GM23338 (cell line): ENCODE measurements around the gene NUPR1.

ENCODE experiments used
- CREB1 ChIP-seq: fragments of 250-450 bp; sonication (Bioruptor Pico); IDR thresholded peaks from 2 replicates; pipeline ENCODE4 v1.5.0; 2020; ENCODE audit warnings: low read depth, mild to moderate bottlenecking, moderate library complexity
- EZH2 ChIP-seq: fragments of 200-600 bp; sonication (generic); IDR thresholded peaks from one replicate; pipeline ENCODE4 v1.8.0; 2017; ENCODE audit warnings: antibody characterized with exemption, mild to moderate bottlenecking, low read depth; ENCODE audit not compliant: unreplicated experiment
- EZH2phosphoT487 ChIP-seq: fragments of 200-600 bp; sonication (generic); IDR thresholded peaks from one replicate; pipeline ENCODE4 v1.8.1; 2018; ENCODE audit warnings: antibody characterized with exemption; ENCODE audit not compliant: unreplicated experiment
- JUNB ChIP-seq: IDR thresholded peaks from one replicate; pipeline ENCODE4 v1.6.1; 2016; ENCODE audit warnings: antibody characterized with exemption; ENCODE audit not compliant: unreplicated experiment
- POLR2AphosphoS5 ChIP-seq: IDR thresholded peaks from 2 replicates; pipeline ENCODE4 v1.6.1; 2016; ENCODE audit warnings: antibody characterized with exemption, low read depth
- STAT1 ChIP-seq: IDR thresholded peaks from one replicate; pipeline ENCODE4 v1.6.1; 2016; ENCODE audit warnings: antibody characterized with exemption; ENCODE audit not compliant: unreplicated experiment
- ZNF331 ChIP-seq: fragments of 250-450 bp; sonication (Bioruptor Pico); IDR thresholded peaks from 2 replicates; pipeline ENCODE4 v1.5.0; 2020; ENCODE audit warnings: low read depth, mild to moderate bottlenecking, moderate library complexity
- TF ChIP-seq, protein P1 (sequence below), 2 experiments: fragments of 200-600 bp in 1 of 2; sonication (generic) in 1 of 2; conservative IDR thresholded peaks; 2 replicates each; pipeline versions ENCODE4 v1.5.1 to v1.6.1; 2016 to 2017; ENCODE audit warnings: antibody characterized with exemption in 2 of 2, low read depth in 2 of 2, mild to moderate bottlenecking in 2 of 2, moderate library complexity in 1 of 2
- TF ChIP-seq, protein P2 (sequence below): IDR thresholded peaks from one replicate; pipeline ENCODE4 v1.6.1; 2018; ENCODE audit warnings: antibody characterized with exemption; ENCODE audit not compliant: unreplicated experiment

DNA sequence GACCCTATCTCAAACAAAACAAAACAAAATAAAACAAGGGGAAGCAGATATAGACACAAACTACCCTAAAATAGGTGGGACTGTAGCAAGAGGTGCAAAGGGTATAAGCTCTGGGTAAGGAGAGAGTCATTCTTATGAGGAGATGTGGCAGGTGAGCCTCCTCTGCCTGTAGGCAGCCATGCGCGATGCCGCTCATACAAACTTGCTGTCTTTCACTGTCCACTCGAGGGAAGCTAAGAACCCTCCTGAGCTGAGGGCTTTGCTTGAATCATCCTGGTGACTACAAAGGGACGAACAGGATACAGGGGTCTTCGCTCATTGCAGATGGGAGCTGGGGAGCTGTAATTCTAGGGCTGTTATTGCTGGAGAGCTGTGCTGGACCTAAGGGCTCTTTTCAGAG is 17.3 kb downstream of the NUPR1 start:
- TF ChIP-seq, protein P1, sequence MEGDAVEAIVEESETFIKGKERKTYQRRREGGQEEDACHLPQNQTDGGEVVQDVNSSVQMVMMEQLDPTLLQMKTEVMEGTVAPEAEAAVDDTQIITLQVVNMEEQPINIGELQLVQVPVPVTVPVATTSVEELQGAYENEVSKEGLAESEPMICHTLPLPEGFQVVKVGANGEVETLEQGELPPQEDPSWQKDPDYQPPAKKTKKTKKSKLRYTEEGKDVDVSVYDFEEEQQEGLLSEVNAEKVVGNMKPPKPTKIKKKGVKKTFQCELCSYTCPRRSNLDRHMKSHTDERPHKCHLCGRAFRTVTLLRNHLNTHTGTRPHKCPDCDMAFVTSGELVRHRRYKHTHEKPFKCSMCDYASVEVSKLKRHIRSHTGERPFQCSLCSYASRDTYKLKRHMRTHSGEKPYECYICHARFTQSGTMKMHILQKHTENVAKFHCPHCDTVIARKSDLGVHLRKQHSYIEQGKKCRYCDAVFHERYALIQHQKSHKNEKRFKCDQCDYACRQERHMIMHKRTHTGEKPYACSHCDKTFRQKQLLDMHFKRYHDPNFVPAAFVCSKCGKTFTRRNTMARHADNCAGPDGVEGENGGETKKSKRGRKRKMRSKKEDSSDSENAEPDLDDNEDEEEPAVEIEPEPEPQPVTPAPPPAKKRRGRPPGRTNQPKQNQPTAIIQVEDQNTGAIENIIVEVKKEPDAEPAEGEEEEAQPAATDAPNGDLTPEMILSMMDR (conservative IDR thresholded peaks at IDR 0.05; ENCODE audit: low read depth in 2 of 2) = no peak
- no peak for TF ChIP-seq JUNB
- TF ChIP-seq, protein P2, sequence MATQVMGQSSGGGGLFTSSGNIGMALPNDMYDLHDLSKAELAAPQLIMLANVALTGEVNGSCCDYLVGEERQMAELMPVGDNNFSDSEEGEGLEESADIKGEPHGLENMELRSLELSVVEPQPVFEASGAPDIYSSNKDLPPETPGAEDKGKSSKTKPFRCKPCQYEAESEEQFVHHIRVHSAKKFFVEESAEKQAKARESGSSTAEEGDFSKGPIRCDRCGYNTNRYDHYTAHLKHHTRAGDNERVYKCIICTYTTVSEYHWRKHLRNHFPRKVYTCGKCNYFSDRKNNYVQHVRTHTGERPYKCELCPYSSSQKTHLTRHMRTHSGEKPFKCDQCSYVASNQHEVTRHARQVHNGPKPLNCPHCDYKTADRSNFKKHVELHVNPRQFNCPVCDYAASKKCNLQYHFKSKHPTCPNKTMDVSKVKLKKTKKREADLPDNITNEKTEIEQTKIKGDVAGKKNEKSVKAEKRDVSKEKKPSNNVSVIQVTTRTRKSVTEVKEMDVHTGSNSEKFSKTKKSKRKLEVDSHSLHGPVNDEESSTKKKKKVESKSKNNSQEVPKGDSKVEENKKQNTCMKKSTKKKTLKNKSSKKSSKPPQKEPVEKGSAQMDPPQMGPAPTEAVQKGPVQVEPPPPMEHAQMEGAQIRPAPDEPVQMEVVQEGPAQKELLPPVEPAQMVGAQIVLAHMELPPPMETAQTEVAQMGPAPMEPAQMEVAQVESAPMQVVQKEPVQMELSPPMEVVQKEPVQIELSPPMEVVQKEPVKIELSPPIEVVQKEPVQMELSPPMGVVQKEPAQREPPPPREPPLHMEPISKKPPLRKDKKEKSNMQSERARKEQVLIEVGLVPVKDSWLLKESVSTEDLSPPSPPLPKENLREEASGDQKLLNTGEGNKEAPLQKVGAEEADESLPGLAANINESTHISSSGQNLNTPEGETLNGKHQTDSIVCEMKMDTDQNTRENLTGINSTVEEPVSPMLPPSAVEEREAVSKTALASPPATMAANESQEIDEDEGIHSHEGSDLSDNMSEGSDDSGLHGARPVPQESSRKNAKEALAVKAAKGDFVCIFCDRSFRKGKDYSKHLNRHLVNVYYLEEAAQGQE = no peak
- no peak for TF ChIP-seq EZH2phosphoT487
- TF ChIP-seq POLR2AphosphoS5 = no peak
- TF ChIP-seq EZH2 = no peak
- TF ChIP-seq ZNF331 (CRISPR knock-in tag) = no peak
- no peak for TF ChIP-seq CREB1
- no peak for TF ChIP-seq STAT1
